Smooth muscle cell (in vitro differentiated cells): ENCODE data around the gene TMEM132D. TPM values are rescaled to one million over a fixed set of nuclear protein-coding genes. Genes with fewer than 3 reads are reported as not detected.

Experiments used
- DNase-seq: peaks from one replicate; lab custom pipeline; 2025; ENCODE audit not compliant: unreplicated experiment; lab: John Stamatoyannopoulos, UW
- H2AFZ ChIP-seq: fragments of 200-600 bp; sonication (generic); 2 replicates; pipeline ENCODE4 v1.6.0; 2016; ENCODE audit warnings: antibody characterized with exemption, low read depth, mild to moderate bottlenecking
- H3F3A ChIP-seq: fragments of 200-600 bp; sonication (generic); 2 replicates; pipeline ENCODE4 v1.6.0; 2017; ENCODE audit warnings: antibody characterized with exemption, low read depth
- H3K27ac ChIP-seq: fragments of 200-600 bp; sonication (generic); 2 replicates; pipeline ENCODE4 v1.5.1; 2016; ENCODE audit warnings: low read depth, mild to moderate bottlenecking
- H3K27me3 ChIP-seq: fragments of 200-600 bp; sonication (generic); 2 replicates; pipeline ENCODE4 v1.6.1; 2016; ENCODE audit warnings: low read depth, mild to moderate bottlenecking
- H3K36me3 ChIP-seq: fragments of 200-600 bp; sonication (generic); 2 replicates; pipeline ENCODE4 v1.5.1; 2016; ENCODE audit warnings: low read depth
- H3K4me1 ChIP-seq: fragments of 200-600 bp; sonication (generic); 2 replicates; pipeline ENCODE4 v1.5.1; 2016; ENCODE audit warnings: low read depth
- H3K4me2 ChIP-seq: fragments of 200-600 bp; sonication (generic); 2 replicates; pipeline ENCODE4 v1.6.0; 2016; ENCODE audit warnings: mild to moderate bottlenecking
- H3K4me3 ChIP-seq: fragments of 200-600 bp; sonication (generic); 2 replicates; pipeline ENCODE4 v1.5.1; 2016; ENCODE audit warnings: mild to moderate bottlenecking
- H3K79me2 ChIP-seq: fragments of 200-600 bp; sonication (generic); 2 replicates; pipeline ENCODE4 v1.6.0; 2016; ENCODE audit warnings: low read depth, mild to moderate bottlenecking
- H3K9ac ChIP-seq: fragments of 200-600 bp; sonication (generic); 2 replicates; pipeline ENCODE4 v1.6.0; 2016; ENCODE audit warnings: low read depth
- H3K9me3 ChIP-seq: fragments of 200-600 bp; sonication (generic); replicated peaks from 2 replicates; pipeline ENCODE4 v1.5.1; 2016; ENCODE audit warnings: low read depth
- H4K20me1 ChIP-seq: fragments of 200-600 bp; sonication (generic); 2 replicates; pipeline ENCODE4 v1.6.0; 2016; ENCODE audit warnings: low read depth
- WGBS: methylation state at CpG from one replicate; pipeline ENCODE4 v1.1.7; 2016; ENCODE audit warnings: low lambda C conversion rate; 5-methylcytosine and 5-hydroxymethylcytosine counted together
- polyA plus RNA-seq: library from polyadenylated mRNA; unstranded; fragments of >200 nt; fragmentation: Nextera tagmentation; extraction: Ambion mirVana; gene quantifications from 2 replicates; pipeline ENCODE4 v1.2.1, GENCODE V29; 2016
- total RNA-seq: library from RNA; depleted of rRNA; stranded (reverse); fragments of >200 nt; gene quantifications from 2 replicates; pipeline ENCODE4 v1.2.3, GENCODE V29; 2014
- TF ChIP-seq, protein P1 (sequence below): fragments of 200-600 bp; sonication (generic); IDR thresholded peaks from 2 replicates; pipeline ENCODE4 v1.5.1; 2017; ENCODE audit warnings: borderline replicate concordance, mild to moderate bottlenecking, antibody characterized with exemption; ENCODE audit not compliant: insufficient read depth, poor library complexity, severe bottlenecking

Gene TMEM132D
- total and polyA plus RNA-seq, 2 experiments from 2014 or later = not detected

DNA sequence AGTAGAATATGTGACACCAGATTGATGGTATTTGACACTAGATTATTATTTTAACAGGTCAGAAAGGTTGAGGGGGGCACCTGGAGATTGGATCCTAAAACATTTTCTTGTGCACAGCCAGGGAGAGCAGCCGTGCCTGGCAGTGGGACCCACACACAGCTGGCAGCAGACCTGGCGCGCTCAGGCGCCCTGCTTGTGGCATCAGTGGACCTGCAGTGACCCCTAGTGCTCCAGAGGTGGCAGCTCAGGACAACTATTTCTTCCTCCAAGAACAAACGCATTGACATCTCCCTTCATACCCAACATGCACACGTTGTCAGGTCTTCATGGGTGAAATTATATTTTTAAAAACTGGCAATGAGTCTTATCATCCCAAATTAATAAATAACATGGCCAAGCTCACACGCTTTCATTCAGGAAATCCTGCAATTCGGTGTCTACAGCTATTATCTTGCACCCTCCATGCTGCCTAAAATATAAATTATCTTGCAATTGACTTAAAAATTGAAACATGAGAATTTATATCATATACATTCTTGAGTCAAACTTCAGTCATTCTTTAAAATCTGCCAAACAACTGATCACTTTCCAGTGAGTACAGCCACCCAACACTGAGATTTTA, 7.7 kb upstream of the TMEM132D start:
- no peak overlapping the region for H3K4me2 ChIP-seq
- no peak for DNase-seq
- no peaks in the 10 kb centered on the region for H4K20me1 ChIP-seq
- H3K4me1 ChIP-seq = no peaks in the 10 kb centered on the region
- H3K27me3 ChIP-seq = peaks cover 54% of the 10 kb centered on the region
- no peaks in the 10 kb centered on the region for H3K36me3 ChIP-seq
- 9% methylated on average over 8 of the region's 8 CpGs for WGBS
- H3K79me2 ChIP-seq = no peaks in the 10 kb centered on the region
- H2AFZ ChIP-seq = no peak overlapping the region
- H3K9me3 ChIP-seq = no peaks in the 10 kb centered on the region
- no peak overlapping the region for H3K27ac ChIP-seq
- no peak overlapping the region for H3K4me3 ChIP-seq
- no peak overlapping the region for H3K9ac ChIP-seq
- TF ChIP-seq, protein P1, sequence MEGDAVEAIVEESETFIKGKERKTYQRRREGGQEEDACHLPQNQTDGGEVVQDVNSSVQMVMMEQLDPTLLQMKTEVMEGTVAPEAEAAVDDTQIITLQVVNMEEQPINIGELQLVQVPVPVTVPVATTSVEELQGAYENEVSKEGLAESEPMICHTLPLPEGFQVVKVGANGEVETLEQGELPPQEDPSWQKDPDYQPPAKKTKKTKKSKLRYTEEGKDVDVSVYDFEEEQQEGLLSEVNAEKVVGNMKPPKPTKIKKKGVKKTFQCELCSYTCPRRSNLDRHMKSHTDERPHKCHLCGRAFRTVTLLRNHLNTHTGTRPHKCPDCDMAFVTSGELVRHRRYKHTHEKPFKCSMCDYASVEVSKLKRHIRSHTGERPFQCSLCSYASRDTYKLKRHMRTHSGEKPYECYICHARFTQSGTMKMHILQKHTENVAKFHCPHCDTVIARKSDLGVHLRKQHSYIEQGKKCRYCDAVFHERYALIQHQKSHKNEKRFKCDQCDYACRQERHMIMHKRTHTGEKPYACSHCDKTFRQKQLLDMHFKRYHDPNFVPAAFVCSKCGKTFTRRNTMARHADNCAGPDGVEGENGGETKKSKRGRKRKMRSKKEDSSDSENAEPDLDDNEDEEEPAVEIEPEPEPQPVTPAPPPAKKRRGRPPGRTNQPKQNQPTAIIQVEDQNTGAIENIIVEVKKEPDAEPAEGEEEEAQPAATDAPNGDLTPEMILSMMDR = peak; percentile 89
- H3F3A ChIP-seq = no peaks in the 10 kb centered on the region

DNA sequence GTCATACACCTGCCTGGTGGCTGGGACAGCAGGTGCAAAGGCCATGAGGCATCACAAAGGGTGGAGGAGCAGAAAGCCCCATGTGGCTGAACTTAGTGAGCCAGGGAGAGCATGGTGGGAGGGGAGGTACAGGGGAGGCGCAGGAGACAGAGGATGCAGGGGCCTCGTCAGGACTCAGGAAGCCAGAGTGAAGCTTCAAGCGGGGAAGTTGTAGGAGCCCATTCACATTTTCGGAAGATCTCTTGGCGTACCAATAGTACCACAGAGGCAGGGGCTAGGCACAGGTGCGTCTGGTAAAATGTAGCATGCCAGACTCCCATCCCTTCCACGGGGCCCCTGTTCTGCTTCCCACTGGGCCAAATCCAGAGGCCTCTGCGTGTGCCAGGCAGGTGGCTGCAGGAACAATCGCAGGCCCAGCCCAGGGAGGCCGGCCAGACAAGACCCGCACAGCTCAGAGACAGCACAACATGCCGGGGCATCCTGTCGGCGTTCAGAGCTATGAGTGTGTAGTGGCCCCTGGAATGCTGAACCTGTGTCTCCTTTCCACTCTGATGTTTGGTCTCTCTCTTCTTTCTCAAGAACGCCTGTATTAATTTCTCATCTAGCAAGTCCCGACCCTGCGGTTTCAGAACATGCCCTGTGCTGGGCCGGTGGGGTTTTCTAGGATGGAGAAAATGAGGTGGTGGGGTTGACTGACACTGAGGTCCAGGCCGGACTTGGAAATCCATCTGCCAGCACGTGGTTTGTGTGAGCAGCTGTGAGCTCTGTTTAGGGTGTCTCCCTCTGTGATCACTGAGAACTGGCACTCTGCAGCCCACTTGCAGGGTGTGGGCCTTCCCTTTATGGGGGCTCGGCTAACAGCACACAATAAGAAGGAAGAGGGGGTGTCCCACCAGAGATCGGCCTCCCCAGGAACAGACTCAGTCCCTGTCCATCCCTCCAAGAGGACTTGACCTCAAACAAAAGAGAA, 5.5 kb upstream of the TMEM132D start:
- H3K4me2 ChIP-seq = no peak overlapping the region
- H3K27ac ChIP-seq = no peak overlapping the region
- peaks cover 76% of the 10 kb centered on the region for H3K27me3 ChIP-seq
- no peaks in the 10 kb centered on the region for H3K4me1 ChIP-seq
- no peaks in the 10 kb centered on the region for H3K9me3 ChIP-seq
- H3F3A ChIP-seq = no peaks in the 10 kb centered on the region
- no peaks in the 10 kb centered on the region for H4K20me1 ChIP-seq
- H3K36me3 ChIP-seq = no peaks in the 10 kb centered on the region
- H3K79me2 ChIP-seq = no peaks in the 10 kb centered on the region
- TF ChIP-seq, protein P1 = no peak
- no peak overlapping the region for H2AFZ ChIP-seq
- no peak overlapping the region for H3K9ac ChIP-seq
- H3K4me3 ChIP-seq = no peak overlapping the region
- 87% methylated on average over 22 of the region's 22 CpGs for WGBS
- no peak for DNase-seq

DNA sequence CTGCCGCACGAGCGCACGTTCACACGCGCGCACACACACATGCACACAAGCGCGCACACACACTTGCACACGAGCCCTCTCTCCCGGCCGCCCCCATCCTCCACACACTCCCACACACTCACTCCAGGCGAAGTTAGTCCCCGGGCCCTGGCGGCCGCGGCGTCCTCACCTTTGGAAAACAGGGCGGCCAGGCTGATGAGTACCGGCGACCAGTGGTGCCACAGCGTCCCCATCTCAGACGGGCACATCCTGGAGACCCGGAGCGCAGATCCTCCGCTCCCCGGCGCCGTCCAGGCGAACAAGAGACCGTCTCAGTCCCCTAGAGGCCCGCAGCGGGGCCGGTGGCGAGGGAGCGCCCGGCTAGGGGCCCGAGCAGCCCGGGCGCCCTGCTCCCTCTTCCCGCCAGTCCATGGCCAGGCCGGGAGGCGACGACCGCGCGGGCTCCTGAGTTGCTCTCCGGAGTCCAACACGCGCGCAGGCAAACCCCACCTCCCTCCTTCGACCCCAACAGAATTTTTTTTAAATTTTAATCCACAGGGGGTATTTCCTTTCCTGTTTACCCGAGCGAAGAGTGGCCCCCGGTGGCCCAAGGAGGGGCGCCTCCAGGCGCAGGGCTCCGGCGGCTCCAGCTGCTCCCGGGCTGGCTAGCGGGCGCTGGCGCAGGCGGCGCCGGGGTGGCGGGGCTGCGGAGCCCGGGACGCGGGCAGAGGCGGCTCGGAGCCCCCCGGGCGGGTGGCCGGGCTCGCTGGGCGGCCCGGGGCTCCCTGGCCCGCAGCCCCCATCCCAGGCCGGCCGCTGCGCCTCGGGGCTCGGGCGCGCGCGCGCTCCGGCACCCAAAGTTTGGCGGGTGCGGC, 506 bp downstream of the TMEM132D start:
- H3K27me3 ChIP-seq = peaks cover 89% of the 10 kb centered on the region
- peak overlapping the region; percentile 8 for H3K4me3 ChIP-seq
- no peaks in the 10 kb centered on the region for H3K4me1 ChIP-seq
- no peak overlapping the region for H3K27ac ChIP-seq
- H3K79me2 ChIP-seq = no peaks in the 10 kb centered on the region
- H3K4me2 ChIP-seq = no peak overlapping the region
- no peak overlapping the region for H3K9ac ChIP-seq
- no peaks in the 10 kb centered on the region for H3K9me3 ChIP-seq
- no peak for DNase-seq
- no peak overlapping the region for H2AFZ ChIP-seq
- no peaks in the 10 kb centered on the region for H3K36me3 ChIP-seq
- H4K20me1 ChIP-seq = no peaks in the 10 kb centered on the region
- no peaks in the 10 kb centered on the region for H3F3A ChIP-seq
- WGBS = 1% methylated on average over 90 of the region's 93 CpGs
- TF ChIP-seq, protein P1 = no peak
